ENCODE results near the gene KIR3DL1.

DNA sequence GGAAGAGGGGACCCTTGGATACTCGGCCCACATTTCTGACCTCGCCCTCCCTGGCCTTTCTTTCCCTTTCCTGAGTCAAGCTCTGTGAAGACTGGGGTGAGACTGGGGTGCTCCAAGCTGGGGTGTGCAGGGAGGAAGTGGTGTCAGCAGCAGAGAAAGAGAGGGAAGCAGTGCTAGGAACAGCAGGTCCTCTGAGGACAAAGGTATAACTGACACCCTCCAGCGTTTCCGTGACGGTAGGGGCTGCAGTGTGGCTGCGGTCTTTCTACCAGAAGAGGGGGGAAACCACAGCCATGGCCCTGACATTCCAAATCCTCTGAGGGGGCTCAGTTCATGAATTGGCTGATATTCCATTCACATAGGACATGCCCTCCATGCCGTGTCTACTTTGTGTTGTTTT is 35.1 kb downstream of the KIR3DL1 start:
- TF ChIP-seq, protein P1, sequence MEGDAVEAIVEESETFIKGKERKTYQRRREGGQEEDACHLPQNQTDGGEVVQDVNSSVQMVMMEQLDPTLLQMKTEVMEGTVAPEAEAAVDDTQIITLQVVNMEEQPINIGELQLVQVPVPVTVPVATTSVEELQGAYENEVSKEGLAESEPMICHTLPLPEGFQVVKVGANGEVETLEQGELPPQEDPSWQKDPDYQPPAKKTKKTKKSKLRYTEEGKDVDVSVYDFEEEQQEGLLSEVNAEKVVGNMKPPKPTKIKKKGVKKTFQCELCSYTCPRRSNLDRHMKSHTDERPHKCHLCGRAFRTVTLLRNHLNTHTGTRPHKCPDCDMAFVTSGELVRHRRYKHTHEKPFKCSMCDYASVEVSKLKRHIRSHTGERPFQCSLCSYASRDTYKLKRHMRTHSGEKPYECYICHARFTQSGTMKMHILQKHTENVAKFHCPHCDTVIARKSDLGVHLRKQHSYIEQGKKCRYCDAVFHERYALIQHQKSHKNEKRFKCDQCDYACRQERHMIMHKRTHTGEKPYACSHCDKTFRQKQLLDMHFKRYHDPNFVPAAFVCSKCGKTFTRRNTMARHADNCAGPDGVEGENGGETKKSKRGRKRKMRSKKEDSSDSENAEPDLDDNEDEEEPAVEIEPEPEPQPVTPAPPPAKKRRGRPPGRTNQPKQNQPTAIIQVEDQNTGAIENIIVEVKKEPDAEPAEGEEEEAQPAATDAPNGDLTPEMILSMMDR (IDR thresholded peaks at IDR 0.05) = no peak
- TF ChIP-seq EZH2 (IDR thresholded peaks at IDR 0.05; ENCODE audit: borderline replicate concordance, insufficient read depth, low read depth, low read length, poor library complexity, severe bottlenecking) = no peak
